BE2C (cell line): ENCODE results near the gene PEPD.
"Not testable (repeated sequence)": the region's sequence is repeated elsewhere in the genome, so short reads cannot be mapped to it uniquely, and the experiment has no call there.

Experiments used
- DNase-seq: peaks from one replicate; pipeline ENCODE4 v3.0.0-alpha.2; 2020
- H3K27me3 ChIP-seq: fragments of 250-450 bp; sonication (Bioruptor Pico); 2 replicates; pipeline ENCODE4 v1.5.1; 2020; ENCODE audit warnings: mild to moderate bottlenecking
- H3K36me3 ChIP-seq: fragments of 250-450 bp; sonication (Bioruptor Pico); 2 replicates; pipeline ENCODE4 v1.5.1; 2020; ENCODE audit warnings: mild to moderate bottlenecking
- H3K4me1 ChIP-seq: fragments of 250-450 bp; sonication (Bioruptor Pico); 2 replicates; pipeline ENCODE4 v1.5.1; 2020
- H3K4me3 ChIP-seq: 2 replicates; pipeline ENCODE4 v1.5.1; 2011; ENCODE audit warnings: low read depth, low read length
- H3K9me3 ChIP-seq: fragments of 250-450 bp; sonication (Bioruptor Pico); 2 replicates; pipeline ENCODE4 v1.5.1; 2020
- CTCF ChIP-seq: IDR thresholded peaks from 2 replicates; pipeline ENCODE4 v1.5.1; 2012; ENCODE audit warnings: mild to moderate bottlenecking, low read depth, low read length

Gene PEPD

GRCh38 chr19:33492951-33493350, 28.6 kb downstream of the PEPD start:
- no peak for DNase-seq

DNA sequence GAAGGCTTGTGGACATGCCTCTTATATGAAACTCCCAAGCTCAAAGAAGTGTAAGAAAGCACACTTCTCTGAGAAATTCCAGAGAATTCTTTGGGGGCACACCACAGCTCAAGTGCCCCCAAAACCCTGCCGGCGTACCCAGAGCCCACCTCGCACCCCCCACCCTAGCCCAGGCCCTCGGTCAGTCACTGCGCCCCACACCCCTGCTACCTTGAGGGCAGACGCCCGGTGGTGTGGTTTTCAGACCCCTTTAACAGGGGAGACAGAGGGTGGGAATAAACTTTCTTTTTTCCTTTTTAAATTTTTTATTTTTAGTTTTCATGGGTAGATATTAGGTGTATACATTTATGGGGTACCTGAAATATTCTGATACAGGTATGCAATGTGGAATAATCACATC, 29.5 kb downstream of the PEPD start:
- H3K36me3 ChIP-seq: peaks cover 3% of the 10 kb centered on the region; the same call in 1 of the 2 replicates
- no peak for TF ChIP-seq CTCF

More at GRCh38 chr19:33492951-33493350, 28.6 kb downstream of the PEPD start:
- H3K4me1 ChIP-seq: peaks cover 30% of the 10 kb centered on the region
- H3K9me3 ChIP-seq: no peaks in the 10 kb centered on the region
- TF ChIP-seq CTCF: no peak
- H3K27me3 ChIP-seq: no peaks in the 10 kb centered on the region
- peaks cover 3% of the 10 kb centered on the region; the same call in 1 of the 2 replicates for H3K36me3 ChIP-seq
- no peak overlapping the region for H3K4me3 ChIP-seq

GRCh38 chr19:33490596-33490995, 31.0 kb downstream of the PEPD start:
- not testable (repeated sequence) for H3K9me3 ChIP-seq, H3K36me3 ChIP-seq, H3K4me3 ChIP-seq, H3K27me3 ChIP-seq, DNase-seq
- H3K4me1 ChIP-seq: peaks cover 13% of the 10 kb centered on the region

More for the DNA sequence above, 29.5 kb downstream of the PEPD start:
- DNase-seq: no peak
- no peaks in the 10 kb centered on the region for H3K27me3 ChIP-seq
- H3K9me3 ChIP-seq: no peaks in the 10 kb centered on the region
- H3K4me3 ChIP-seq: no peak overlapping the region
- peaks cover 25% of the 10 kb centered on the region for H3K4me1 ChIP-seq

GRCh38 chr19:33490041-33490451, 31.5 kb downstream of the PEPD start:
- no peaks in the 10 kb centered on the region; the same call in 1 of the 2 replicates for H3K36me3 ChIP-seq
- DNase-seq: no peak
- no peak overlapping the region for H3K4me3 ChIP-seq
- TF ChIP-seq CTCF: no peak
- no peaks in the 10 kb centered on the region for H3K27me3 ChIP-seq
- no peaks in the 10 kb centered on the region for H3K9me3 ChIP-seq
- peaks cover 13% of the 10 kb centered on the region for H3K4me1 ChIP-seq

- H3K9me3 ChIP-seq: no peaks in the 10 kb centered on the region
- no peak for TF ChIP-seq CTCF
- no peaks in the 10 kb centered on the region for H3K27me3 ChIP-seq
- no peak overlapping the region for H3K4me3 ChIP-seq
- no peak for DNase-seq
- H3K36me3 ChIP-seq: peaks cover 3% of the 10 kb centered on the region
- peaks cover 7% of the 10 kb centered on the region for H3K4me1 ChIP-seq
Measured at GRCh38 chr19:33488826-33489225, 32.8 kb downstream of the PEPD start.

- peaks cover 3% of the 10 kb centered on the region for H3K36me3 ChIP-seq
- no peak for DNase-seq
- no peak overlapping the region for H3K4me3 ChIP-seq
- H3K9me3 ChIP-seq: no peaks in the 10 kb centered on the region
- TF ChIP-seq CTCF: no peak
- H3K27me3 ChIP-seq: no peaks in the 10 kb centered on the region
- no peaks in the 10 kb centered on the region; the same call in 1 of the 2 replicates for H3K4me1 ChIP-seq
Measured at GRCh38 chr19:33487901-33488800, 33.4 kb downstream of the PEPD start.
